Neural progenitor cell (in vitro differentiated cells): ENCODE data around the gene SMYD3.

ENCODE experiments used
- EZH2 ChIP-seq: fragments of 200-600 bp; sonication (generic); IDR thresholded peaks from 2 replicates; pipeline ENCODE4 v1.6.1; 2017; ENCODE audit warnings: antibody characterized with exemption, mild to moderate bottlenecking, moderate library complexity
- EZH2phosphoT487 ChIP-seq: fragments of 200-600 bp; sonication (generic); IDR thresholded peaks from 2 replicates; pipeline ENCODE4 v1.6.1; 2017; ENCODE audit warnings: antibody characterized with exemption
- TF ChIP-seq, protein P1 (sequence below): fragments of 200-600 bp; sonication (generic); IDR thresholded peaks from 2 replicates; pipeline ENCODE4 v1.5.1; 2017; ENCODE audit warnings: antibody characterized with exemption, mild to moderate bottlenecking

GRCh38 chr1:246367041-246367440 lies 140.0 kb downstream of the SMYD3 start:
- TF ChIP-seq EZH2phosphoT487 (no peak), EZH2 (no peak)
- TF ChIP-seq, protein P1, sequence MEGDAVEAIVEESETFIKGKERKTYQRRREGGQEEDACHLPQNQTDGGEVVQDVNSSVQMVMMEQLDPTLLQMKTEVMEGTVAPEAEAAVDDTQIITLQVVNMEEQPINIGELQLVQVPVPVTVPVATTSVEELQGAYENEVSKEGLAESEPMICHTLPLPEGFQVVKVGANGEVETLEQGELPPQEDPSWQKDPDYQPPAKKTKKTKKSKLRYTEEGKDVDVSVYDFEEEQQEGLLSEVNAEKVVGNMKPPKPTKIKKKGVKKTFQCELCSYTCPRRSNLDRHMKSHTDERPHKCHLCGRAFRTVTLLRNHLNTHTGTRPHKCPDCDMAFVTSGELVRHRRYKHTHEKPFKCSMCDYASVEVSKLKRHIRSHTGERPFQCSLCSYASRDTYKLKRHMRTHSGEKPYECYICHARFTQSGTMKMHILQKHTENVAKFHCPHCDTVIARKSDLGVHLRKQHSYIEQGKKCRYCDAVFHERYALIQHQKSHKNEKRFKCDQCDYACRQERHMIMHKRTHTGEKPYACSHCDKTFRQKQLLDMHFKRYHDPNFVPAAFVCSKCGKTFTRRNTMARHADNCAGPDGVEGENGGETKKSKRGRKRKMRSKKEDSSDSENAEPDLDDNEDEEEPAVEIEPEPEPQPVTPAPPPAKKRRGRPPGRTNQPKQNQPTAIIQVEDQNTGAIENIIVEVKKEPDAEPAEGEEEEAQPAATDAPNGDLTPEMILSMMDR, result no peak
